BJ (cell line): ENCODE results near the gene VDR. TPM values are rescaled to one million over a fixed set of nuclear protein-coding genes. Genes with fewer than 3 reads are reported as not detected.

Experiments
- CTCF ChIA-PET: fragments of 350-600 bp; formaldehyde crosslinking; extraction: SDS; loops from one replicate; lab custom pipeline; 2021; ENCODE audit warnings: antibody characterized with exemption, inconsistent platforms; lab: Yijun Ruan, JAX
- POLR2A ChIA-PET: fragments of 300-600 bp; sonication (Branson Sonifier 250); formaldehyde crosslinking; extraction: SDS; loops from one replicate; lab custom pipeline; 2021; ENCODE audit warnings: antibody characterized with exemption; lab: Charles Lee
- DNase-seq: peaks from one replicate; pipeline ENCODE4 v3.0.0-alpha.2; 2011; ENCODE audit warnings: low read depth
- H3K27me3 ChIP-seq: 2 replicates; pipeline ENCODE4 v1.6.0; 2011; ENCODE audit warnings: low read length; ENCODE audit not compliant: control insufficient read depth, insufficient read depth
- H3K36me3 ChIP-seq: 2 replicates; pipeline ENCODE4 v1.5.1; 2011; ENCODE audit warnings: low read length; ENCODE audit not compliant: control insufficient read depth, insufficient read depth
- H3K4me3 ChIP-seq: 2 replicates; pipeline ENCODE4 v1.5.1; 2011; ENCODE audit warnings: low read depth, mild to moderate bottlenecking, control low read depth, low read length
- CTCF ChIP-seq: IDR thresholded peaks from 2 replicates; pipeline ENCODE4 v1.5.1; 2011; ENCODE audit warnings: low read depth, mild to moderate bottlenecking, control low read depth, inconsistent platforms, low read length, moderate library complexity; ENCODE audit not compliant: insufficient read depth
- polyA plus RNA-seq: library from polyadenylated mRNA; depleted of rRNA; stranded (reverse); fragments of >200 nt; gene quantifications from 2 replicates; pipeline ENCODE4 v1.2.3, GENCODE V29; 2011

VDR gene
- polyA plus RNA-seq, 1 experiment: 40.5 TPM

- DNase-seq: no peak
- ChIA-PET CTCF (interaction anchor here (2.6 to 3.1 kb wide), 2 partner anchors 11 to 68 kb away, joined by 11 to 22 read pairs; no protein-coding TSS in a partner anchor), POLR2A (no interaction called here)
- no peaks in the 10 kb centered on the region for H3K27me3 ChIP-seq
- H3K4me3 ChIP-seq: no peak overlapping the region
- TF ChIP-seq CTCF: no peak
- peaks cover 10% of the 10 kb centered on the region for H3K36me3 ChIP-seq
These were observed 23.7 kb downstream of the VDR start for GRCh38 chr12:47881051-47881450.

GRCh38 chr12:47878918-47879481 lies 25.8 kb downstream of the VDR start:
- DNase-seq: no peak
- ChIA-PET POLR2A (no interaction called here), CTCF (interaction anchor here (3.1 kb wide), 1 partner anchor 9 kb away, joined by 22 read pairs; no protein-coding TSS in a partner anchor)
- TF ChIP-seq CTCF: no peak
- no peaks in the 10 kb centered on the region for H3K27me3 ChIP-seq
- no peak overlapping the region for H3K4me3 ChIP-seq
- H3K36me3 ChIP-seq: peaks cover 10% of the 10 kb centered on the region

- no peak for DNase-seq
- no peak overlapping the region for H3K4me3 ChIP-seq
- CTCF ChIA-PET: interaction anchor here (3.1 kb wide), 1 partner anchor 8 kb away, joined by 22 read pairs; no protein-coding TSS in a partner anchor
- POLR2A ChIA-PET: no interaction called here
- no peaks in the 10 kb centered on the region for H3K27me3 ChIP-seq
- TF ChIP-seq CTCF: no peak
- H3K36me3 ChIP-seq: peaks cover 10% of the 10 kb centered on the region
These were observed 26.4 kb downstream of the VDR start for GRCh38 chr12:47878293-47878917.

GRCh38 chr12:47877081-47877480 lies 27.7 kb downstream of the VDR start:
- ChIA-PET POLR2A (no interaction called here), CTCF (no interaction called here)
- no peak for TF ChIP-seq CTCF
- no peaks in the 10 kb centered on the region for H3K27me3 ChIP-seq
- H3K4me3 ChIP-seq: no peak overlapping the region
- H3K36me3 ChIP-seq: peaks cover 10% of the 10 kb centered on the region
- DNase-seq: no peak

DNA sequence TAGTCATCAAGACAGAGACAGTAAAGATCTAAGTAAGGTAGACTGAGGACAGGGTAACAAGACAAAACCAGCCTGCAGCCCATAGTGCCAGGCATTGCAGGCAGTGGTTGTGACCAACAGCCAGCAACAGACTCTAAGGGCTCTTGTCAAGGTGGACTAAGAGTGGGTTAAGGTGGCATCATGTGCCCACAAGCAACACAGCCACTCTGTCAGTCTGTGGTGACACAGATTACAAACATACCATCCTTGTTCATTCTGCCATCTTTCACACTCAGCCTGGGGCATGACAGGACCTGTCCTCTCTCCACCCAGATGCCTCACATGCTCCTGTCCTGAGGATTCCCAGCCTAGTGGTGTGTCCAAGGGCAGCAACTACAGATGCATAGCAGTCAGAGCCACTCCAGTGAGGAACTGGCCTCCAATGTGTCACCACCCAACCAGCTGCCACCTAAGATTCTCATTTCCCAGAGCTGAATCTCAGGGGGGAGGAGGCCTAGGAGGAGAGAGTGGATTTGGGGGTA lies 28.3 kb downstream of the VDR start:
- ChIA-PET CTCF (no interaction called here), POLR2A (no interaction called here)
- TF ChIP-seq CTCF: no peak
- no peak for DNase-seq
- Histone ChIP-seq H3K4me3 (no peak overlapping the region), H3K27me3 (no peaks in the 10 kb centered on the region), H3K36me3 (peaks cover 10% of the 10 kb centered on the region)
